HG03469 (cell line): ENCODE measurements around the gene DHX34.
"Not testable (repeated sequence)": the region's sequence is repeated elsewhere in the genome, so short reads cannot be mapped to it uniquely, and the experiment has no call there.

ENCODE experiments used
- ATAC-seq: cut with Tn5 transposase; IDR thresholded peaks from one replicate; pipeline ENCODE4 v1.9.1; 2021; ENCODE audit warnings: mild to moderate bottlenecking, moderate library complexity, moderate number of reproducible peaks; ENCODE audit not compliant: unreplicated experiment

DHX34 gene

GRCh38 chr19:47386582-47386981 lies 37.5 kb downstream of the DHX34 start:
- ATAC-seq = not testable (repeated sequence)

GRCh38 chr19:47387623-47388022 lies 38.5 kb downstream of the DHX34 start:
- ATAC-seq = not testable (repeated sequence)

DNA sequence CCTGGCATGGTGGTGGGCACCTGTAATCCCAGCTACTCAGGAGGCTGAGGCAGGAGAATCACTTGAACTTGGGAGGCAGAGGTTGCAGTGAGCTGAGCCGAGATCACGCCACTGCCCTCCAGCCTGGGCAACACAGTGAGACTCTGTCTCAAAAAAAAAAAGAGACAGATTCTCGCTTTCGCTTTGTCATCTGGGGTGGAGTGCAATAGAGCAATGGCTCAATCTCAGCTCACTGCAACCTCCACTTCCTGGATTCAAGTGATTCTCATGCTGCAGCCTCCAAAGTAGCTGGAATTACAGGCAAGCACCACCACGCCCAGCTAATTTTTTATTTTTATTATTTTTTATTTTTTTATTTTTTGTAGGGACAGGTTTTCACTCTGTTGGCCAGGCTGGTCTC lies 39.6 kb downstream of the DHX34 start:
- not testable (repeated sequence) for ATAC-seq

GRCh38 chr19:47389150-47389556 lies 40.0 kb downstream of the DHX34 start:
- ATAC-seq = no peak

GRCh38 chr19:47390533-47391488 lies 41.7 kb downstream of the DHX34 start:
- ATAC-seq = no peak

DNA sequence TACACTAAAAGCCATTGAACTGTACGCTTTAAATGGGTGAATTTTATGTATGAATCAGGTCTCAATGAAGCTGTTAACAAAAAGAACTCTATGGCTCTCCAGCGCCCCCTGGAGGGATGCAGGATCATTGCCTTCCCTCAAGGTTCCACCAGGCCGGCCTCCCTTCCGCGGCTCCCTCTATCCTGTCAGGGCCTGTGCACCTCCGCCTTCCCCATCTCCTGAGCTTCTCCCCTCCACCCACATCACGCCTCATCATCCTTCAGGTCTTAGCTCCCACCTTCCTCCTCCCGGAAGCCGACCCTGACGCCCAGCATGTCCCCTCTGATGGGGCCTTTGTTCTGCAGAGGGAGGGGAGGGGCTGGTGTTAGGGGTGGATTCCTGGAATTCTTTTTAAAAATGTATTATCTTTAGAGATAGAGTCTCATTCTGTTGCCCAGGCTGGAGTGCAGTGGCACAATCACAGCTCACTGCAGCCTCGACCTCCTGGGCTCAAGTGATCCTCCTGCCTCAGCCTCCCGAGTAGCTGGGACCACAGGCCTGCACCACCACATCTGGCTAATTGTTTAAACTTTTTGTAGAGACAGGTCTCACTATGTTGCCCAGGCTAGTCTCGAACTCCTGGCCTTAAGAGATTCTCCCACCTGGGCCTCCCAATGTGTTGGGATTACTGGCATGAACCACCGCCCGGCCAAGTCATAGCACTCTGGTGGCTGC lies 42.6 kb downstream of the DHX34 start:
- no peak for ATAC-seq

GRCh38 chr19:47398707-47399597 lies 49.8 kb downstream of the DHX34 start:
- no peak for ATAC-seq

- ATAC-seq = no peak
Observed at GRCh38 chr19:47402504-47402903, 53.4 kb downstream of the DHX34 start.

GRCh38 chr19:47404334-47405196 lies 55.5 kb downstream of the DHX34 start:
- ATAC-seq = no peak

DNA sequence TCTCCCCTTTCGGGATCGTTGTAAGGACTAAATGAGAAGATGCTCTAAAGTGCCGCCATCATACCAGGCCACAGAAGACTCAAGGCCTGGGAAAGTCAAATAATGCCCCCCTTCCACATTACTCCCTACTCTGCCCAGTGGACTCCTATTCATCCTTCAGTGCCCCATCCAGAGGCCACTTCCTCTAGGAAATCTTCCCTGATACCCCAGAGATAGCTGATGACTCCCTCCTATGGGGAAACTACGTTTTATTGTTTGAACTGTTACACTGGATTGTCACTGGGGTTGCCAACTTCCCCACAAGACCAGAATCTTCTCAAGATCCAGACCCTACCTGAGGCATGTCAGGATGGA lies 56.1 kb downstream of the DHX34 start:
- no peak for ATAC-seq

DNA sequence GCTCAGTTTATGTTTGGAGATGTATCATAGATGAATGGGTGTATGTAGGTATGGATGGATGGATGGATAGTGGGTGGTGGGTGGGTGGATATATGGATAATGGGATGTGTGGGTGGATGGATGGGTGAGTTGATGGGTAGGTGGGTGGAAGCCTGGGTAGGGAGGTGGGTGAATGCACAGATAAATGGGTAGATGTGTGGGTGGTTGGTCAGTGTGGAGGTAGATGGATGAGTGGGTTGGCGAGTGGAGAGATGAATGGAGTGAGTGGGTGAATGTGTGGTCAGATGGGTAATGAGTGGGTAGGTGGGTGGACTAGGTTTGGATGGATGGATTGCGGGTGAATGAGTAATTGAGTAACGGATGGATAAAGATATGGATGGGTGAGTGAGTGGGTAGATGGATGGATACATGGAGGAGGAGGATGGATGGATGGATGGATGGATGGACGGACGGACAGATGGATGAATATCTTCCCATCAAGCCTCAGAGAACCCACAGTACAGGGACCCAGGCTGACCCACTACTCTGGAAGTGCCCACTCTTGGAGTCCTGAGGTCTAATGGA lies 56.8 kb downstream of the DHX34 start:
- no peak for ATAC-seq

DNA sequence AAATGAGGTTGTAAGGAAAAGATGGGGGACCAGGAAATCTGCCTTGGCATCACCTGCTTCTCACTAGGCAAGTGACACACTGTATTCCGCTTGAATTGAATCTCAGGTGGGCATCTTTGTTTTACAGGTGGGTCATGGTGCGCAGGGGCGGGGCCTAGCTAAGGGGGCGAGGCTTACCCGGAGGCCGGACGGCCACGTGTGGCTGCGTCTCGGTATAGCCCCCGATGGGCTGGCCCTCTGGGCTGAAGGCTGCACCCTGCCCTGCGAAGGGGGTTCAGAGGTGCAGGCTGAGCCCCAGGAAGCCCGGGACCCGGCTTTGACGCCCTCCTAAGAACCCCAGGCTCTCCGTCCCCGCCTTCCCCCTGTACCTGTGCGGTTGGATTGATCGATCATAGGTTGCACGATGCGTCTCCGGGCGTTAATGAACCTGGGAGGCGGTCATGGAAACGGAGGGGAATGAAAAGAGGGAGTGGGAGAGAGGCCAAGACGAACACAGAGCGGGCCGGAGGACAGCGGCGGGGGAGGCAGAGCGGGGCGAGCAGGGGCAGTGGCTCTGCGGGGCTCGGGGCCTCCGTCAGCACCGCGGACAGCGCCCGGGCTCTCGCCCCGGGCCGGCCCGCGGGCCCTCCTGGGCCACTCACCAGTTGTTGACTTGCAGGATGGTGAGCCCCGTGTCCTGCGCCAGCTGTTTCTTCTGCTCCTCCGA lies 57.7 kb downstream of the DHX34 start:
- no peak for ATAC-seq

DNA sequence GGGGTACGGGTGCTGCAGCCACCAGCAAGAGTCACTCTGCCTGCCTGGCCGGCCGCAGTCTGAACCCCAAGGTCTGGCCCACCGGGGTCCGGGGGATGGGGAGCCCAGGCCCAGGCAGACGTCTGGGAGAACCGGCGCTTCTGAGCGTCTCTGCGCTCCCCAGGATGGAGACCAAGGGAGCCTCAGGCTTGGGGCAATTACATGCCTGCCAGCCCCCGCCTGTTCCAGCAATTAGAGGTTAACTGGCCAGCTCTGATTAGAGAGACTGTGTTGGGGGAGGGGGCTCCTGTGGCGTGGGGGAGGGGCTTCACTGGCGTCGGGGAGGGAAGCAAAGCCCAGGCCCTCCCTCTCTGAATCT lies 58.3 kb downstream of the DHX34 start:
- no peak for ATAC-seq

GRCh38 chr19:47408156-47408938 lies 59.2 kb downstream of the DHX34 start:
- ATAC-seq = no peak

GRCh38 chr19:47411101-47411500 lies 62.0 kb downstream of the DHX34 start:
- no peak for ATAC-seq

DNA sequence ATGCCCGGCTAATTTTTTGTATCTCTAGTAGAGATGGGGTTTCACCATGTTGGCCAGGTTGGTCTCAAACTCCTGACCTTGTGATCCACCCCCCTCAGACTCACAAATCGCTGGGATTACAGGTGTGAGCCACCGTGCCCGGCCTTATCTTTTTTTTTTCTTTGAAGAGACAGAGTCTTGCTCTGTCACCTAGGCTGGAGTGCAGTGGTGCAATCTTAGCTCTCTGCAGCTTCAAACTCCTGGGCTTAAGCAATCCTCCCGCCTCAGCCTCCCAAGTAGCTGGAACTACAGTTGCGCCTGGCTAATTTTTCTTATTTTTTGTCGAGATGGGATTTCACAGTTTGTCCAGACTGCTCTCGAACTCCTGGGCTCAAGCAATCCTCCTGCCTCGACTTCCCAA lies 62.6 kb downstream of the DHX34 start:
- not testable (repeated sequence) for ATAC-seq

GRCh38 chr19:47413941-47414340 lies 64.8 kb downstream of the DHX34 start:
- no peak for ATAC-seq

GRCh38 chr19:47414469-47414868 lies 65.4 kb downstream of the DHX34 start:
- ATAC-seq = no peak
